Neural progenitor cell (in vitro differentiated cells): ENCODE results near the gene NCAPD3. TPM values are rescaled to one million over a fixed set of nuclear protein-coding genes. Genes with fewer than 3 reads are reported as not detected.

Source experiments
- DNase-seq: peaks from one replicate; pipeline ENCODE4 v3.0.0-alpha.2; 2016; ENCODE audit warnings: low spot score
- H2AFZ ChIP-seq: fragments of 200-600 bp; sonication (generic); replicated peaks from 2 replicates; pipeline ENCODE4 v1.6.1; 2016; ENCODE audit warnings: antibody characterized with exemption
- H3F3A ChIP-seq: fragments of 200-600 bp; sonication (generic); 2 replicates; pipeline ENCODE4 v1.6.1; 2016; ENCODE audit warnings: antibody characterized with exemption, low read depth
- H3K27ac ChIP-seq: fragments of 200-600 bp; sonication (generic); 2 replicates; pipeline ENCODE4 v1.5.1; 2016; ENCODE audit warnings: mild to moderate bottlenecking
- H3K27me3 ChIP-seq: fragments of 200-600 bp; sonication (generic); 2 replicates; pipeline ENCODE4 v1.6.1; 2016; ENCODE audit warnings: mild to moderate bottlenecking, moderate library complexity
- H3K36me3 ChIP-seq: fragments of 200-600 bp; sonication (generic); 2 replicates; pipeline ENCODE4 v1.5.1; 2016
- H3K4me1 ChIP-seq: fragments of 200-600 bp; sonication (generic); 2 replicates; pipeline ENCODE4 v1.6.1; 2016; ENCODE audit warnings: mixed run types
- H3K4me2 ChIP-seq: fragments of 200-600 bp; sonication (generic); 2 replicates; pipeline ENCODE4 v1.6.1; 2016
- H3K4me3 ChIP-seq: fragments of 200-600 bp; sonication (generic); 2 replicates; pipeline ENCODE4 v1.5.1; 2016
- H3K79me2 ChIP-seq: fragments of 200-600 bp; sonication (generic); 2 replicates; pipeline ENCODE4 v1.6.1; 2016; ENCODE audit warnings: low read depth
- H3K9ac ChIP-seq: fragments of 200-600 bp; sonication (generic); 2 replicates; pipeline ENCODE4 v1.6.1; 2016
- H3K9me3 ChIP-seq: fragments of 200-600 bp; sonication (generic); 2 replicates; pipeline ENCODE4 v1.5.1; 2016; ENCODE audit warnings: low read depth
- H4K20me1 ChIP-seq: fragments of 200-600 bp; sonication (generic); 2 replicates; pipeline ENCODE4 v1.6.1; 2016; ENCODE audit warnings: low read depth
- H3K27ac Mint-ChIP-seq: 3 replicates; pipeline ENCODE4 v1.8.0; 2021; ENCODE audit warnings: mixed read lengths
- H3K27me3 Mint-ChIP-seq: 2 replicates; pipeline ENCODE4 v1.8.0; 2022; ENCODE audit warnings: low read depth, mild to moderate bottlenecking, inconsistent platforms, moderate library complexity, mixed read lengths; ENCODE audit not compliant: insufficient read depth
- H3K36me3 Mint-ChIP-seq: 3 replicates; pipeline ENCODE4 v1.8.0; 2021; ENCODE audit warnings: mixed read lengths
- H3K4me1 Mint-ChIP-seq: 3 replicates; pipeline ENCODE4 v1.8.0; 2021; ENCODE audit warnings: mixed read lengths
- H3K4me3 Mint-ChIP-seq: 3 replicates; pipeline ENCODE4 v1.8.0; 2021; ENCODE audit warnings: mild to moderate bottlenecking, moderate library complexity, mixed read lengths
- H3K9me3 Mint-ChIP-seq: 3 replicates; pipeline ENCODE4 v1.8.0; 2020; ENCODE audit warnings: mixed read lengths
- EZH2 ChIP-seq: fragments of 200-600 bp; sonication (generic); IDR thresholded peaks from 2 replicates; pipeline ENCODE4 v1.6.1; 2017; ENCODE audit warnings: antibody characterized with exemption, mild to moderate bottlenecking, moderate library complexity
- EZH2phosphoT487 ChIP-seq: fragments of 200-600 bp; sonication (generic); IDR thresholded peaks from 2 replicates; pipeline ENCODE4 v1.6.1; 2017; ENCODE audit warnings: antibody characterized with exemption
- total RNA-seq: library from RNA; depleted of rRNA; stranded (reverse); fragments of >200 nt; gene quantifications from 2 replicates; pipeline ENCODE4 v1.2.3, GENCODE V29; 2015; ENCODE audit warnings: low replicate concordance
- TF ChIP-seq, protein P1 (sequence below): fragments of 200-600 bp; sonication (generic); IDR thresholded peaks from 2 replicates; pipeline ENCODE4 v1.5.1; 2017; ENCODE audit warnings: antibody characterized with exemption, mild to moderate bottlenecking

Gene NCAPD3
- total RNA-seq, 1 donor from 2014 or later: 41.0 TPM

DNA sequence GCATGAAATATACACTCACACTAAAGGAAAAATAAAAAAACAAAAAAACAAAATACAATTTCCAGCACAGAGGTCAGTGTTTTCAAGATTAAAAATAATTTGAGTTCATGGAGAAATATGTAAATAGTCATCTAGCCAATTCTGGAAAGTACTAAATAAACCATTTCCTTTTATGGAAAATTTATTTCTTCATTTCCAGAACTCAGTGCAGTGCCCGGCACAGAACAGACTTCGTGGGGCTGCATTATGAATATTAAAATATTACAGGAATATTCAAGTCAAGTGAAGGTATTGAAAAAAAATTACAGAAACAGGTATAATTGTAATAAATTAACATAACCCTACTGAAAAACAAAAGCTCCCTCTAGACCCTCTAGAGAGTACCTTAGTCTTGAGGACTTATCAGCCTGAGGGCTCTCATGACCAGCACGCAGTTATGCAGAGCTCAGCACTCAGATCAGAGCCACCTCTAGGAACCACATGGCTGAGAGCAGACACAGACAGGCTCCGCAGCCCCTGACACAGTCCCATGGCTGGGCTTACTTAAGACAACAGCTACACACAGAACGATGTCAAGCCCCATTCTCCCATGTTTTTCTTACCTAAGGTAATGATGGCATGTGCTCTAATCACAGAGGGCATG lies 45.6 kb downstream of the NCAPD3 start:
- TF ChIP-seq EZH2 (no peak), EZH2phosphoT487 (no peak)
- TF ChIP-seq, protein P1, sequence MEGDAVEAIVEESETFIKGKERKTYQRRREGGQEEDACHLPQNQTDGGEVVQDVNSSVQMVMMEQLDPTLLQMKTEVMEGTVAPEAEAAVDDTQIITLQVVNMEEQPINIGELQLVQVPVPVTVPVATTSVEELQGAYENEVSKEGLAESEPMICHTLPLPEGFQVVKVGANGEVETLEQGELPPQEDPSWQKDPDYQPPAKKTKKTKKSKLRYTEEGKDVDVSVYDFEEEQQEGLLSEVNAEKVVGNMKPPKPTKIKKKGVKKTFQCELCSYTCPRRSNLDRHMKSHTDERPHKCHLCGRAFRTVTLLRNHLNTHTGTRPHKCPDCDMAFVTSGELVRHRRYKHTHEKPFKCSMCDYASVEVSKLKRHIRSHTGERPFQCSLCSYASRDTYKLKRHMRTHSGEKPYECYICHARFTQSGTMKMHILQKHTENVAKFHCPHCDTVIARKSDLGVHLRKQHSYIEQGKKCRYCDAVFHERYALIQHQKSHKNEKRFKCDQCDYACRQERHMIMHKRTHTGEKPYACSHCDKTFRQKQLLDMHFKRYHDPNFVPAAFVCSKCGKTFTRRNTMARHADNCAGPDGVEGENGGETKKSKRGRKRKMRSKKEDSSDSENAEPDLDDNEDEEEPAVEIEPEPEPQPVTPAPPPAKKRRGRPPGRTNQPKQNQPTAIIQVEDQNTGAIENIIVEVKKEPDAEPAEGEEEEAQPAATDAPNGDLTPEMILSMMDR: no peak
- Histone ChIP-seq H3K27me3 (no peaks in the 10 kb centered on the region), H3K9ac (no peak overlapping the region), H2AFZ (no peak overlapping the region), H3K4me3 (no peak overlapping the region), H3K4me1 (no peaks in the 10 kb centered on the region), H3K4me2 (no peak overlapping the region), H4K20me1 (no peaks in the 10 kb centered on the region), H3K79me2 (no peaks in the 10 kb centered on the region), H3K27ac (no peak overlapping the region), H3K36me3 (peaks cover 14% of the 10 kb centered on the region), H3F3A (no peaks in the 10 kb centered on the region), H3K9me3 (no peaks in the 10 kb centered on the region)
- Mint-ChIP-seq H3K4me3 (no peak overlapping the region), H3K27me3 (no peaks in the 10 kb centered on the region), H3K27ac (no peak overlapping the region), H3K36me3 (peaks cover 48% of the 10 kb centered on the region), H3K4me1 (no peaks in the 10 kb centered on the region), H3K9me3 (no peaks in the 10 kb centered on the region)
- DNase-seq: no peak

DNA sequence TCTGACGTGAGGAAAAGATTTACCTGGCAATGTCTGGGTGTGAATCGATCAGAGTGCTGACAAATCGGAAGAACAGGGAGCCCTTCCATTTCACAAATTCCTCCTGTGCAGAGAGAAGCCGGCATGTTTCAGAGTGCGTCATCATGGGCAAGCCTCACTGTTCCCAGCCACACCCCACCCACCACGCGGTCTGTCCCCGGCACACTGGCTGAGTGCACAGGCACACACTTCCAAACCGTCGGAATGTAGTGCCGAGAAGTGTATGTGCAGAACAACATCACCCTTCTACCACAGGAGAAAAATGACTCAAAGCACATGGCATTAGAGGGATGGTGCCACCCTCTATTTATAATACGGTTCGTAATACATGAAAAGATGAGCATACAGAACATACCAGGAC lies 47.5 kb downstream of the NCAPD3 start:
- H3K4me3 Mint-ChIP-seq: no peak overlapping the region
- Histone ChIP-seq H3K27ac (no peak overlapping the region), H3F3A (no peaks in the 10 kb centered on the region), H3K4me1 (no peaks in the 10 kb centered on the region), H3K79me2 (no peaks in the 10 kb centered on the region), H3K36me3 (peaks cover 14% of the 10 kb centered on the region), H4K20me1 (no peaks in the 10 kb centered on the region), H3K27me3 (no peaks in the 10 kb centered on the region), H3K4me3 (no peak overlapping the region), H3K9me3 (no peaks in the 10 kb centered on the region), H3K9ac (no peak overlapping the region), H3K4me2 (no peak overlapping the region), H2AFZ (no peak overlapping the region)
- peaks cover 58% of the 10 kb centered on the region for H3K36me3 Mint-ChIP-seq
- no peak overlapping the region for H3K27ac Mint-ChIP-seq
- no peaks in the 10 kb centered on the region for H3K27me3 Mint-ChIP-seq
- TF ChIP-seq EZH2phosphoT487 (no peak), EZH2 (no peak)
- TF ChIP-seq, protein P1: no peak
- H3K4me1 Mint-ChIP-seq: no peaks in the 10 kb centered on the region
- DNase-seq: no peak
- peaks cover 11% of the 10 kb centered on the region for H3K9me3 Mint-ChIP-seq

DNA sequence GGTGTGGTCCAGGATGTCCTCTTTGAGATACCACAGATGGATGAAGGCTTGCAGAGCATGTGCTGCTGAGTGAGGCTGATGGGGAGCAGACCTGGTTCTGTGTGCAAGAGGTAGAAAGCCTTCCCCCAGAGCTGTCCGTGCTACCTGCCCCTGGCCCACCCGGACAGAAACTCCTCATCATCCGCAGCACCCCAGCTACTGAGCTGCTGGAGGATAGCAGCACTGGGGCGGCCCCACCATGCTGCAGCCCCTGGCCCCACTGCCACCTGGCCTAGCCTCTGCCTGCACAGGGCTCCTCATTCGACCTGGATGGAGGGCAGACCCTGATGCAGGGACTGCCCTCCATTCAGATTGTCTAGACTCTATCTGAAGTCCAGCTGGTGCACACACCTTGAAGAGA lies 50.5 kb downstream of the NCAPD3 start:
- Mint-ChIP-seq H3K27ac (no peak overlapping the region), H3K36me3 (peaks cover 83% of the 10 kb centered on the region), H3K9me3 (peaks cover 32% of the 10 kb centered on the region), H3K4me3 (no peak overlapping the region), H3K4me1 (no peaks in the 10 kb centered on the region), H3K27me3 (no peaks in the 10 kb centered on the region)
- Histone ChIP-seq H3K27ac (no peak overlapping the region), H3K9me3 (peaks cover 19% of the 10 kb centered on the region), H3K4me2 (no peak overlapping the region), H3K79me2 (no peaks in the 10 kb centered on the region), H3K4me1 (no peaks in the 10 kb centered on the region), H2AFZ (no peak overlapping the region), H3K9ac (no peak overlapping the region), H3K27me3 (no peaks in the 10 kb centered on the region), H3F3A (peaks cover 8% of the 10 kb centered on the region), H4K20me1 (no peaks in the 10 kb centered on the region), H3K4me3 (no peak overlapping the region), H3K36me3 (peaks cover 30% of the 10 kb centered on the region)
- DNase-seq: no peak
- no peak for TF ChIP-seq EZH2
- no peak for TF ChIP-seq EZH2phosphoT487
- TF ChIP-seq, protein P1: no peak
